Left lung (tissue), 10 donors: ENCODE data around the gene CYBA. TPM values are rescaled to one million over a fixed set of nuclear protein-coding genes. Genes with fewer than 3 reads are reported as not detected.
"Not testable (repeated sequence)": the region's sequence is repeated elsewhere in the genome, so short reads cannot be mapped to it uniquely, and the experiment has no call there.

ENCODE experiments used
- ATAC-seq: fragments of 200-7000 bp; cut with Tn5 transposase; one replicate; pipeline ENCODE4 v1.9.1; 2020; ENCODE audit warnings: moderate library complexity
- DNase-seq, 4 donors: peaks; one replicate each; pipeline ENCODE4 v3.0.0-alpha.2; 2013 to 2020
- H3K27ac ChIP-seq, 2 donors: fragments of 200-600 bp; sonication (generic) in 1 of 2; one replicate each; pipeline versions ENCODE4 v1.5.0 to v1.8.0; 2020 to 2021
- H3K27me3 ChIP-seq, 2 donors: fragments of 200-600 bp; sonication (generic) in 1 of 2; one replicate each; pipeline versions ENCODE4 v1.5.0 to v1.8.0; 2020 to 2021
- H3K36me3 ChIP-seq, 2 donors: fragments of 200-600 bp; sonication (generic) in 1 of 2; one replicate each; pipeline versions ENCODE4 v1.5.0 to v1.8.0; 2020 to 2021
- H3K4me1 ChIP-seq, 2 donors: fragments of 200-600 bp; one replicate each; pipeline ENCODE4 v1.8.0; 2021
- H3K4me3 ChIP-seq, 2 donors: fragments of 200-600 bp; sonication (generic) in 1 of 2; one replicate each; pipeline versions ENCODE4 v1.5.0 to v1.8.0; 2020 to 2021; ENCODE audit warnings: mild to moderate bottlenecking in 1 of 2
- H3K9me3 ChIP-seq, 2 donors: fragments of 200-600 bp; sonication (generic) in 1 of 2; one replicate each; pipeline versions ENCODE4 v1.5.0 to v1.8.0; 2020 to 2021
- intact Hi-C, 2 donors: fragments of 100-400 bp; cut with DNase I; formaldehyde crosslinking; loops; one replicate each; pipeline versions ENCODE4 v1.11.2 to v1.14.2; 2022
- polyA plus RNA-seq, 6 donors: library from polyadenylated mRNA; unstranded; fragments of 120-200 nt; gene quantifications; one replicate each; pipeline ENCODE4 v1.2.1, GENCODE V29; 2013; ENCODE audit not compliant: insufficient read length in 6 of 6
- total RNA-seq, 2 donors: library from RNA; stranded (reverse); fragmentation: NEBNext Ultra II Directional; extraction: Animal tissue kit (Norgen Biotek cat#: 25700); gene quantifications; one replicate each; pipeline ENCODE4 v1.2.1, GENCODE V29; 2021
- TF ChIP-seq, protein P1 (sequence below), 2 donors: fragments of 200-600 bp; sonication (generic) in 1 of 2; IDR thresholded peaks; one replicate each; pipeline versions ENCODE4 v1.5.0 to v1.8.0; 2021; ENCODE audit warnings: antibody characterized with exemption in 2 of 2
- donor health status: DM: no; HTN: yes; CAD: no.
- donor health status: DM: no; HTN: no; CAD: no.

Gene CYBA
- total and polyA plus RNA-seq, 8 donors: 48.8 to 396 (median 77.3) TPM

DNA sequence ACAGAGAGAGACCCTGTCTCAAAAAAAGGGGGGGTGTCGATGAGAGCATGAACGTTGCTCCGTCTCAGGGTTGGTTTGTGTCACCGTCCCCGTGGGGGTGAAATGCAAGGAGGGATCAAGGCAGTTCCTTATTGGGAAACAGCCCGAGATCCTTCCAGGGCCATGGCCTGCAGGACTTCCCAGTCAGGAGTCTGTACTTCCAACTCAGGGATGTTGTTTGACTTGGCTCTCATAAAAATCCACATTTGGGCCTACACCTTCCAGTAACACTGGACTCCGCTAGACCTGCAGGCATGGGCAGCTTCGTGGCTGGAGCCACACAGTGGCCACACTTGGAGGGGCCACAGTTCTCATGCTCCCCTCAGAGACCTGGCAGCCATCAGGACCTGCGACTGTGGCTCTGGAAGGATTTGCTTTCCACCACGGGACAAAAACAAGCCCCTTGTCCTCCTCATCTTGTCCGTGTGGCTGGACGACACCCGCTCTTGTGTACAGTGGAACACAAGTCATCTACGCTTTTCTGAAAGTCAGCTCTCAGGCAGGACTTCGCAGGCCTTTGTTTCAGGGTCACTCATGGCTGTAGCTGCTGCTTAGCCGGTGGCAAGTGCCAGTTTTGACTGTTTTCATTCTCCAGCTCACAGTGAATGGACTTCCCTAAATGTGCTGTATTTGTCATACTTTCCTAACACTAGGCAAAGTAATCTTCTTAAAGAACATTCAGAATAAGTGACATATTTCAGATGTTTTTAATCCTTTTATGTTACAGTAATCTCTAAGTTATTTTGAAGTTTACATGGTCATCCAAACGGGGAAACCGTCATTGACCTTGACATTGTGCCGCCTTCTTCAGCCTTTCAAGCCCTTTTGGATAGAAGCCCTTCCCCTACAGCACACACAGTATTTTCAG lies 36.7 kb downstream of the CYBA start:
- peaks cover 6 to 17% of the 10 kb centered on the region in 2 donors for H3K4me1 ChIP-seq
- peaks cover 0 to 93% of the 10 kb centered on the region in 2 donors for H3K36me3 ChIP-seq
- DNase-seq (peak in 1 of 4 donors; percentile 26), ATAC-seq (no peak)
- H3K4me3 ChIP-seq: no peak overlapping the region
- H3K9me3 ChIP-seq: no peaks in the 10 kb centered on the region
- TF ChIP-seq, protein P1, sequence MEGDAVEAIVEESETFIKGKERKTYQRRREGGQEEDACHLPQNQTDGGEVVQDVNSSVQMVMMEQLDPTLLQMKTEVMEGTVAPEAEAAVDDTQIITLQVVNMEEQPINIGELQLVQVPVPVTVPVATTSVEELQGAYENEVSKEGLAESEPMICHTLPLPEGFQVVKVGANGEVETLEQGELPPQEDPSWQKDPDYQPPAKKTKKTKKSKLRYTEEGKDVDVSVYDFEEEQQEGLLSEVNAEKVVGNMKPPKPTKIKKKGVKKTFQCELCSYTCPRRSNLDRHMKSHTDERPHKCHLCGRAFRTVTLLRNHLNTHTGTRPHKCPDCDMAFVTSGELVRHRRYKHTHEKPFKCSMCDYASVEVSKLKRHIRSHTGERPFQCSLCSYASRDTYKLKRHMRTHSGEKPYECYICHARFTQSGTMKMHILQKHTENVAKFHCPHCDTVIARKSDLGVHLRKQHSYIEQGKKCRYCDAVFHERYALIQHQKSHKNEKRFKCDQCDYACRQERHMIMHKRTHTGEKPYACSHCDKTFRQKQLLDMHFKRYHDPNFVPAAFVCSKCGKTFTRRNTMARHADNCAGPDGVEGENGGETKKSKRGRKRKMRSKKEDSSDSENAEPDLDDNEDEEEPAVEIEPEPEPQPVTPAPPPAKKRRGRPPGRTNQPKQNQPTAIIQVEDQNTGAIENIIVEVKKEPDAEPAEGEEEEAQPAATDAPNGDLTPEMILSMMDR (IDR thresholded peaks at IDR 0.05): no peak
- H3K27me3 ChIP-seq: no peaks in the 10 kb centered on the region
- H3K27ac ChIP-seq: no peak overlapping the region
- intact Hi-C loops: no loop called here

DNA sequence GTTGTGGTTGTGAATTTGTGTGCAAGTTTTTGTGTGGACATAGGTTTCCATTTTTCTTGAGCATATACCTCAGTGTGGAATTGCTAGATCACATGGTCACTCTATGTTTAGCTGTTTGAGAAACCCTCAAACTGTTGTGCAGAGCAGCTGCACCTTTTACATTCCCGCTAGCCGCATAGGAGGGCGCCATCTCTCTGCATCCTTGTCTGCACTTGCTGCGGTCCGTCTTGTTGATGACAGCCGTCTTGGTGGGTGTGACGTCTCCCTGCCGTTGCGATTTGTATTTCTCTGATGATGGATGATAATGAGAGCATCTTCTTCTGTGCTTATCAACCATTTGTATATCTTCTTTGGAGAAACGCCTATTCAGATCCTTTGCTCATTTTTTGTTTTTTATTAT lies 37.6 kb downstream of the CYBA start:
- H3K4me1 ChIP-seq: peaks cover 6 to 14% of the 10 kb centered on the region in 2 donors
- H3K27me3 ChIP-seq: no peaks in the 10 kb centered on the region
- TF ChIP-seq, protein P1 (IDR thresholded peaks at IDR 0.05): no peak
- intact Hi-C loops: no loop called here
- no peak overlapping the region for H3K4me3 ChIP-seq
- H3K27ac ChIP-seq: no peak overlapping the region
- ATAC-seq (no peak), DNase-seq (no peak)
- peaks cover 0 to 93% of the 10 kb centered on the region in 2 donors for H3K36me3 ChIP-seq
- no peaks in the 10 kb centered on the region for H3K9me3 ChIP-seq

DNA sequence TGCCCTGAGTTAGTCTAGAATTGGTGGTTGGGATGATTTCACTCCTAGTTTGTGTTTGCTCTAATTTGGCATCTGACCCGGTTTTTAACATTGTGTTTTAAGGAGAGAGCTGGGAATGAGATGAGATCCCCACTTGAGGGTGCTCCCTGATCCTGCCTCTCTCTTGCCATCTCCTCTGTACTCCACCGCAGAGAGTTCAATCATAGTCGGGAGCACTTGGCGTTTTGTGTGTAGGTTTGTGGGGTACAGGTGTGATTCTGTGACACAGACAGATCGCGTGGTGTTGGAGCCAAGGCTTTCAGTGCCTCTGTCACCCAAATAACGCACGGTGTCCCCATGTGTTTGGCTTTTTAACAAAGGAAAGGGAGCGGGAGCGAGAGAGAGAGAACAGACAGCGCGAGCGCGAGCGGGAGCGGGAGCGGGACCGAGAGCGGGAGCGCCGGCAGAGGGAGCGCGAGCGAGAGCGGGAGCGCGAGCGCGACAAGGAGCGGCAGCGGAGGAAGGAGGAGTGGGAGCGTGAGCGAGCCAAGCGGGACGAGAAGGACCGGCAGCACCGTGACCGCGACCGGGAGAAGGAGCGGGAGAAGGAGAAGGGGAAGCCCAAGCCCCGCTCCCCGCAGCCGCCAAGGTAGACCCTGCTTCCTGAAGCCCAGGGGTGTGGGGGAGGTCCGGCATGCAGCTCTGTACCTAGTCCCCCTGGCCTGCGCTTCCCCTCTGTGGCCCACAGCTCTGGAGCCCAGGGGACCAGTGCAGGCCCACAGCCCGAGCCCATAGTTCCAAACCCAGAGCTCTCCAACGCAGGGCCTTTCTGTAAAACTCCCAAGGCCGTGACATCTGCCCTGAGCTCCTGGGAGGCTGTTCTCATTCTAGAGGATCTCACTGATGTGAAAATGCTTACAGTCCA lies 39.7 kb downstream of the CYBA start:
- Histone ChIP-seq H3K27ac (no peak overlapping the region), H3K27me3 (no peaks in the 10 kb centered on the region), H3K4me1 (no peaks in the 10 kb centered on the region), H3K36me3 (peaks cover 0 to 85% of the 10 kb centered on the region in 2 donors), H3K9me3 (no peaks in the 10 kb centered on the region), H3K4me3 (no peak overlapping the region)
- ATAC-seq: no peak
- intact Hi-C loops: no loop called here
- DNase-seq: peak in 1 of 4 donors; percentile 74
- TF ChIP-seq, protein P1 (IDR thresholded peaks at IDR 0.05): no peak

DNA sequence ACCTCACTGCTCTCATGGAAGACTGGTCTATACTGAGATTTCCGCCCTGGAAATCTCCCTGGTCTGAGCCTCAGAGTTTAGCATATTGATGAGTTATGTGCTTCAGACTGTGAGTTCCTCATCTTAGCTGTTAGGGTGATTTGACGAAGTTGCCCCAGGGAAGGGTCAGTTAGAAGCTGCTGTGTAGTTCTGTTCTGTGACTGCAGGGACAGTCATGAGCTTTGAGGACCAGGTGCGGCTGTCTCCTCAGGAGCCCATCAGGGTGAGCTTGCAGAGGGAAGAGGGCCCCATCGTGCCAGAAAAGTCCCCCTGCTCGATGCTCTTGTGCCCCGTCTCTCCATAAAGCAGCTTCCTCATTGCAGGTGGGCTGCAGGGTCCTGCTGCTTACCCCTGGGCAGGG lies 40.8 kb downstream of the CYBA start:
- peaks cover 0 to 85% of the 10 kb centered on the region in 2 donors for H3K36me3 ChIP-seq
- no peak overlapping the region for H3K27ac ChIP-seq
- DNase-seq: no peak
- H3K9me3 ChIP-seq: no peaks in the 10 kb centered on the region
- intact Hi-C loops: no loop called here
- no peaks in the 10 kb centered on the region for H3K27me3 ChIP-seq
- ATAC-seq: no peak
- no peak overlapping the region for H3K4me3 ChIP-seq
- TF ChIP-seq, protein P1 (IDR thresholded peaks at IDR 0.05): no peak
- peaks cover 0 to 6% of the 10 kb centered on the region in 2 donors for H3K4me1 ChIP-seq

DNA sequence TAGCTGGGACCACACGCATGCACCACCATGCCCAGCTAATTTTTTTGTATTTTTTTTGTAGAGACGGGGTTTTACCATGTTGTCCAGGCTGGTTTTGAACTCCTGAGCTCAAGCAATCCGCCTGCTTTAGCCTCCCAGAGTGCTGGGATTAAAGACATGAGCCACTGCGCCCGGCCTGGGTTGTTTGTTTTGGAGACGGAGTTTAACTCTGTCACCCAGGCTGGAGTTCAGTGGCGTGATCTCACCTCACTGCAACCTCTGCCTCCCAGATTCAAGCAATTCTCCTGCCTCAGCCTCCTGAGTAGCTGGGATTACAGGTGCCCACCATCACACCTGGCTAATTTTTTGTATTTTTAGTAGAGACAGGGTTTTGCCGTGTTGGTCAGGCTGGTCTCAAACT lies 41.4 kb downstream of the CYBA start:
- Histone ChIP-seq H3K4me1 (peaks cover 0 to 11% of the 10 kb centered on the region in 2 donors), H3K36me3 (peaks cover 0 to 88% of the 10 kb centered on the region in 2 donors)
- intact Hi-C loops, H3K27ac ChIP-seq, ATAC-seq, H3K9me3 ChIP-seq, H3K27me3 ChIP-seq, H3K4me3 ChIP-seq: not testable (repeated sequence)
- DNase-seq: peak in 1 of 4 donors; percentile 8
